Endothelial cell of umbilical vein (primary cell): ENCODE measurements around the gene EXD2. TPM values are rescaled to one million over a fixed set of nuclear protein-coding genes. Genes with fewer than 3 reads are reported as not detected.

Source experiments
- BruUV-seq: library from RNA; stranded (reverse); fragments of 400-500 nt; replicated peaks from 2 replicates; lab custom pipeline; 2021; lab: Mats Ljungman, UMichigan
- CTCF ChIA-PET: fragments of 300-600, 350-600 bp; sonication (Branson Sonifier 250); formaldehyde crosslinking; loops from one replicate; lab custom pipeline; 2021; ENCODE audit warnings: antibody characterized with exemption, inconsistent platforms; lab: Charles Lee
- POLR2A ChIA-PET: fragments of 300-600, 350-600 bp; sonication (Branson Sonifier 250); formaldehyde crosslinking; loops from one replicate; lab custom pipeline; 2021; ENCODE audit warnings: antibody characterized with exemption, inconsistent platforms; lab: Charles Lee
- DNase-seq: peaks from one replicate; pipeline ENCODE4 v3.0.0-alpha.2; 2011; ENCODE audit warnings: low read depth, low spot score
- FAIRE-seq: peaks from 2 replicates; lab custom pipeline; 2011; peaks lifted over from hg19 to GRCh38; lab: Jason Lieb, UNC
- H2AFZ ChIP-seq: 2 replicates; pipeline ENCODE4 v1.6.0; 2012; ENCODE audit warnings: low read depth, low read length, control low read depth, inconsistent platforms
- H3K27ac ChIP-seq: 2 replicates; pipeline ENCODE4 v1.5.1; 2011; ENCODE audit warnings: low read depth, mild to moderate bottlenecking, control low read depth, low read length, moderate library complexity; ENCODE audit not compliant: insufficient read depth
- H3K27me3 ChIP-seq, 2 experiments: 2 replicates each; pipeline versions ENCODE4 v1.6.0 to v1.6.1; 2011; ENCODE audit warnings: low read length in 2 of 2, mixed read lengths in 1 of 2; ENCODE audit not compliant: control insufficient read depth in 2 of 2, insufficient read depth in 2 of 2
- H3K36me3 ChIP-seq, 2 experiments: 2 replicates in 1 of 2; 3 replicates in 1 of 2; pipeline ENCODE4 v1.5.1; 2011; ENCODE audit warnings: low read length in 2 of 2, mild to moderate bottlenecking in 1 of 2, moderate library complexity in 1 of 2; ENCODE audit not compliant: control insufficient read depth in 2 of 2, insufficient read depth in 2 of 2; ENCODE audit errors: extremely low read depth in 1 of 2
- H3K4me1 ChIP-seq: 3 replicates; pipeline ENCODE4 v1.5.1; 2011; ENCODE audit warnings: mild to moderate bottlenecking, low read length; ENCODE audit not compliant: control insufficient read depth, insufficient read depth; ENCODE audit errors: extremely low read depth
- H3K4me2 ChIP-seq: 2 replicates; pipeline ENCODE4 v1.6.1; 2011; ENCODE audit warnings: low read length, control low read depth, mixed read lengths; ENCODE audit not compliant: insufficient read depth
- H3K4me3 ChIP-seq, 3 experiments: fragments of 200-600 bp in 1 of 3; sonication (generic), shearing (Covaris generic) in 1 of 3; replicated peaks in 1 of 3; 2 replicates each; pipeline ENCODE4 v1.5.1; 2011 to 2016; ENCODE audit warnings: control low read depth in 3 of 3, low read length in 3 of 3, mild to moderate bottlenecking in 2 of 3, inconsistent platforms in 1 of 3, low read depth in 1 of 3, moderate library complexity in 1 of 3; ENCODE audit not compliant: insufficient read depth in 1 of 3
- H3K79me2 ChIP-seq: 2 replicates; pipeline ENCODE4 v1.6.0; 2012; ENCODE audit warnings: low read length, inconsistent platforms; ENCODE audit not compliant: control insufficient read depth, insufficient read depth
- H3K9ac ChIP-seq: replicated peaks from 2 replicates; pipeline ENCODE3; 2011; ENCODE audit warnings: low read length, control low read depth; ENCODE audit not compliant: insufficient read depth; ENCODE audit errors: extremely low read depth
- H3K9me1 ChIP-seq: replicated peaks from 3 replicates; pipeline ENCODE4 v1.6.0; 2011; ENCODE audit warnings: mild to moderate bottlenecking, low read length; ENCODE audit not compliant: control insufficient read depth, insufficient read depth; ENCODE audit errors: extremely low read depth
- H3K9me3 ChIP-seq: replicated peaks from 2 replicates; pipeline ENCODE4 v1.5.1; 2012; ENCODE audit warnings: low read length, inconsistent platforms; ENCODE audit not compliant: control insufficient read depth, insufficient read depth
- H4K20me1 ChIP-seq: replicated peaks from 2 replicates; pipeline ENCODE3; 2011; ENCODE audit warnings: mild to moderate bottlenecking, low read length; ENCODE audit not compliant: control insufficient read depth, insufficient read depth; ENCODE audit errors: extremely low read depth
- CTCF ChIP-seq, 2 donors: IDR thresholded peaks; 1 replicate in 1 of 2; 2 replicates in 1 of 2; pipeline ENCODE4 v1.5.1; 2011; ENCODE audit warnings: low read length in 2 of 2, mild to moderate bottlenecking in 2 of 2, moderate library complexity in 2 of 2, control low read depth in 1 of 2, inconsistent platforms in 1 of 2, low read depth in 1 of 2; ENCODE audit not compliant: insufficient read depth in 1 of 2; ENCODE audit errors: extremely low read depth in 1 of 2
- EZH2 ChIP-seq: IDR thresholded peaks from 2 replicates; pipeline ENCODE4 v1.6.1; 2012; ENCODE audit warnings: borderline replicate concordance, low read depth, mild to moderate bottlenecking, moderate library complexity, low read length, inconsistent platforms; ENCODE audit not compliant: severe bottlenecking
- FOS ChIP-seq: IDR thresholded peaks from 2 replicates; pipeline ENCODE4 v1.6.1; 2011; ENCODE audit warnings: mild to moderate bottlenecking, low read length, moderate library complexity, borderline replicate concordance; ENCODE audit not compliant: insufficient read depth
- GATA2 ChIP-seq: IDR thresholded peaks from 2 replicates; pipeline ENCODE4 v1.7.0; 2011; ENCODE audit warnings: low read depth, mild to moderate bottlenecking, moderate library complexity, mixed read lengths, low read length; ENCODE audit not compliant: insufficient read length, insufficient read depth
- JUN ChIP-seq: IDR thresholded peaks from 2 replicates; pipeline ENCODE4 v1.6.1; 2011; ENCODE audit warnings: borderline replicate concordance, low read depth; ENCODE audit not compliant: insufficient read length, insufficient read depth
- MAX ChIP-seq: IDR thresholded peaks from 2 replicates; pipeline ENCODE4 v1.6.1; 2011; ENCODE audit not compliant: insufficient read depth, insufficient read length
- MYC ChIP-seq: IDR thresholded peaks from one replicate; pipeline ENCODE4 v1.6.1; 2011; ENCODE audit warnings: mild to moderate bottlenecking, low read depth, low read length
- POLR2A ChIP-seq: IDR thresholded peaks from 2 replicates; pipeline ENCODE4 v1.6.1; 2012; ENCODE audit warnings: low read depth, mild to moderate bottlenecking, control low read depth, low read length
- POLR2AphosphoS5 ChIP-seq: IDR thresholded peaks from 2 replicates; pipeline ENCODE4 v1.6.1; 2012; ENCODE audit warnings: low read depth, mild to moderate bottlenecking, control low read depth, low read length, moderate library complexity; ENCODE audit not compliant: insufficient read depth
- dilution Hi-C: fragments of 300-500 bp; cut with MboI; formaldehyde crosslinking; loops from one replicate; pipeline ENCODE4 v1.15.0; 2019; ENCODE audit warnings: low sequenced_read_pairs; ENCODE audit not compliant: extremely low pct_ligation_motif_present
- intact Hi-C: fragments of 100-400 bp; cut with micrococcal nuclease; formaldehyde crosslinking; loops from one replicate; pipeline ENCODE4 v1.10.0; 2022
- polyA plus RNA-seq, 4 experiments: library from polyadenylated mRNA; depleted of rRNA in 3 of 4; stranded (reverse) in 3 of 4; unstranded in 1 of 4; fragments of >200 nt; gene quantifications; 2 replicates each; pipeline versions ENCODE4 v1.2.1 to v1.2.3, GENCODE V29; 2011 to 2012; ENCODE audit warnings: missing spikeins in 1 of 4
- total RNA-seq: library from RNA; stranded (reverse); gene quantifications from 2 replicates; pipeline ENCODE4 v1.2.3, GENCODE V29; 2021

The EXD2 gene
- total and polyA plus RNA-seq, 2 donors (not counting 3 experiments of a cell fraction or from before 2014, with no cell fraction given) = 11.6 to 22.6 TPM

GRCh38 chr14:69263364-69263763 is 72.1 kb downstream of the EXD2 start:
- TF ChIP-seq MAX (no peak), JUN (no peak), FOS (no peak), GATA2 (no peak), POLR2AphosphoS5 (no peak), CTCF (IDR thresholded peaks at IDR 0.05; ENCODE audit: extremely low read depth in 1 of 2, insufficient read depth in 1 of 2, low read depth in 1 of 2, low read length in 2 of 2) (no peak), EZH2 (no peak), POLR2A (no peak), MYC (no peak)
- Histone ChIP-seq H3K36me3 (no peaks in the 10 kb centered on the region), H2AFZ (no peak overlapping the region), H3K27me3 (peaks cover 28 to 30% of the 10 kb centered on the region in 2 experiments), H3K4me1 (peaks cover 12% of the 10 kb centered on the region), H3K4me2 (no peak overlapping the region), H3K79me2 (no peaks in the 10 kb centered on the region), H3K9me3 (no peaks in the 10 kb centered on the region), H3K4me3 (no peak overlapping the region), H3K27ac (no peak overlapping the region), H4K20me1 (no peaks in the 10 kb centered on the region), H3K9me1 (no peaks in the 10 kb centered on the region), H3K9ac (no peak overlapping the region)
- dilution Hi-C loops = no loop called here
- FAIRE-seq (no peak), DNase-seq (no peak)
- intact Hi-C loops = loop anchor here (5.0 kb wide), 1 partner anchor 199 kb away; no protein-coding TSS in a partner anchor
- ChIA-PET CTCF (interaction anchor here (1.1 to 3.2 kb wide), 3 partner anchors 9 to 197 kb away, joined by 3 to 13 read pairs (median 7); no protein-coding TSS in a partner anchor), POLR2A (no interaction called here)
- no TSS peak for BruUV-seq
